CD4-positive, alpha-beta T cell (primary cell): ENCODE data around the gene CDC42EP4. TPM values are rescaled to one million over a fixed set of nuclear protein-coding genes. Genes with fewer than 3 reads are reported as not detected.

Experiments
- ATAC-seq: fragments of 200-7000 bp; cut with Tn5 transposase; one replicate; pipeline ENCODE4 v1.10.0; 2022; ENCODE audit warnings: mild to moderate bottlenecking; ENCODE audit not compliant: poor library complexity
- CTCF ChIA-PET: fragments of 350-600 bp; sonication (Branson Sonifier 250); formaldehyde crosslinking; loops from one replicate; lab custom pipeline; 2021; ENCODE audit warnings: antibody characterized with exemption, inconsistent platforms; lab: Charles Lee
- POLR2A ChIA-PET: fragments of 350-600 bp; sonication (Branson Sonifier 250); formaldehyde crosslinking; loops from one replicate; lab custom pipeline; 2021; ENCODE audit warnings: antibody characterized with exemption, inconsistent platforms; lab: Charles Lee
- DNase-seq, 14 experiments: peaks; one replicate each; pipeline ENCODE4 v3.0.0-alpha.2; 2013 to 2020; ENCODE audit warnings: mixed read lengths in 2 of 14
- H3K27ac ChIP-seq, 2 donors: one replicate each; pipeline versions ENCODE4 v1.5.1 to v1.7.0; 2013; ENCODE audit warnings: low read length in 2 of 2, low read depth in 1 of 2, mild to moderate bottlenecking in 1 of 2
- H3K27me3 ChIP-seq, 2 experiments: 1 replicate in 1 of 2; 2 replicates in 1 of 2; pipeline versions ENCODE4 v1.6.1 to v1.7.0; 2013; ENCODE audit warnings: low read length in 2 of 2, control low read depth in 1 of 2, mild to moderate bottlenecking in 1 of 2, moderate library complexity in 1 of 2; ENCODE audit not compliant: insufficient read depth in 2 of 2, control insufficient read depth in 1 of 2
- H3K36me3 ChIP-seq: one replicate; pipeline ENCODE4 v1.6.1; 2013; ENCODE audit warnings: low read length, control low read depth; ENCODE audit not compliant: insufficient read depth
- H3K4me1 ChIP-seq: one replicate; pipeline ENCODE4 v1.6.1; 2013; ENCODE audit warnings: low read length, control low read depth; ENCODE audit not compliant: insufficient read depth
- H3K4me3 ChIP-seq: one replicate; pipeline ENCODE4 v1.5.1; 2013; ENCODE audit warnings: mild to moderate bottlenecking, low read length, moderate library complexity
- H3K9me3 ChIP-seq, 2 experiments: 1 replicate in 1 of 2; 2 replicates in 1 of 2; pipeline versions ENCODE4 v1.6.1 to v1.7.0; 2013; ENCODE audit warnings: low read length in 2 of 2, mild to moderate bottlenecking in 2 of 2, control low read depth in 1 of 2, moderate library complexity in 1 of 2; ENCODE audit not compliant: control insufficient read depth in 1 of 2, insufficient read depth in 1 of 2
- H3K27ac Mint-ChIP-seq: one replicate; pipeline ENCODE4 v1.8.0; 2020; ENCODE audit warnings: mixed read lengths
- H3K27me3 Mint-ChIP-seq: one replicate; pipeline ENCODE4 v1.8.0; 2021; ENCODE audit warnings: mixed read lengths
- H3K36me3 Mint-ChIP-seq: one replicate; pipeline ENCODE4 v1.8.0; 2021; ENCODE audit warnings: low read depth, mixed read lengths
- H3K4me1 Mint-ChIP-seq: one replicate; pipeline ENCODE4 v1.8.0; 2021; ENCODE audit warnings: low read depth, mixed read lengths
- H3K4me3 Mint-ChIP-seq: one replicate; pipeline ENCODE4 v1.8.0; 2020; ENCODE audit warnings: mild to moderate bottlenecking, mixed read lengths
- H3K9me3 Mint-ChIP-seq: one replicate; pipeline ENCODE4 v1.8.0; 2020; ENCODE audit warnings: mixed read lengths
- CTCF ChIP-seq: fragments of 200-600 bp; IDR thresholded peaks from one replicate; pipeline ENCODE4 v1.8.0; 2022; ENCODE audit warnings: antibody characterized with exemption, mild to moderate bottlenecking
- intact Hi-C, 2 experiments: fragments of 100-400 bp; cut with DNase I in 1 of 2; cut with micrococcal nuclease in 1 of 2; formaldehyde crosslinking; loops; one replicate each; pipeline versions ENCODE4 v1.15.1 to v1.9.0; 2023 to 2025; cut with DNase I, micrococcal nuclease
- total RNA-seq, 174 experiments: library from RNA in 2 of 174; stranded (reverse) in 2 of 174; gene quantifications; one replicate each; pipeline ENCODE4 v1.2.3 and lab custom pipeline; 2021 to 2026

CDC42EP4 gene
- total RNA-seq, 2 experiments from 2014 or later: 2.9 to 3.5 TPM

GRCh38 chr17:73288534-73289302 lies 23.1 kb downstream of the CDC42EP4 start:
- Mint-ChIP-seq H3K4me1 (peaks cover 11% of the 10 kb centered on the region), H3K27ac (no peak overlapping the region), H3K27me3 (no peaks in the 10 kb centered on the region), H3K36me3 (no peaks in the 10 kb centered on the region), H3K9me3 (no peaks in the 10 kb centered on the region), H3K4me3 (no peak overlapping the region)
- DNase-seq (no peak), ATAC-seq (no peak)
- H3K4me3 ChIP-seq: no peak overlapping the region
- H3K27me3 ChIP-seq: no peaks in the 10 kb centered on the region
- H3K4me1 ChIP-seq: peaks cover 17% of the 10 kb centered on the region
- no peak for TF ChIP-seq CTCF
- ChIA-PET POLR2A (no interaction called here), CTCF (interaction anchor here (0.5 kb wide), 1 partner anchor 1784 kb away, joined by 3 read pairs; no protein-coding TSS in a partner anchor)
- H3K36me3 ChIP-seq: no peaks in the 10 kb centered on the region
- H3K9me3 ChIP-seq: no peaks in the 10 kb centered on the region
- H3K27ac ChIP-seq: no peak overlapping the region
- intact Hi-C loops: no loop called here

GRCh38 chr17:73286863-73287296 lies 24.9 kb downstream of the CDC42EP4 start:
- Mint-ChIP-seq H3K9me3 (no peaks in the 10 kb centered on the region), H3K36me3 (no peaks in the 10 kb centered on the region), H3K27me3 (no peaks in the 10 kb centered on the region), H3K4me3 (no peak overlapping the region), H3K4me1 (peaks cover 11% of the 10 kb centered on the region), H3K27ac (no peak overlapping the region)
- intact Hi-C loops: no loop called here
- H3K27ac ChIP-seq: no peak overlapping the region
- H3K27me3 ChIP-seq: no peaks in the 10 kb centered on the region
- CTCF ChIA-PET: no interaction called here
- no peak overlapping the region for H3K4me3 ChIP-seq
- DNase-seq (no peak), ATAC-seq (no peak)
- H3K4me1 ChIP-seq: peaks cover 16% of the 10 kb centered on the region
- POLR2A ChIA-PET: no interaction called here
- no peaks in the 10 kb centered on the region for H3K9me3 ChIP-seq
- no peak for TF ChIP-seq CTCF
- H3K36me3 ChIP-seq: no peaks in the 10 kb centered on the region

GRCh38 chr17:73285916-73286862 lies 25.6 kb downstream of the CDC42EP4 start:
- H3K36me3 ChIP-seq: no peaks in the 10 kb centered on the region
- intact Hi-C loops: no loop called here
- H3K27ac Mint-ChIP-seq: no peak overlapping the region
- ChIA-PET POLR2A (no interaction called here), CTCF (no interaction called here)
- no peaks in the 10 kb centered on the region for H3K27me3 Mint-ChIP-seq
- no peak for TF ChIP-seq CTCF
- no peak overlapping the region for H3K4me3 ChIP-seq
- H3K27ac ChIP-seq: no peak overlapping the region
- DNase-seq (no peak), ATAC-seq (no peak)
- H3K27me3 ChIP-seq: no peaks in the 10 kb centered on the region
- no peaks in the 10 kb centered on the region for H3K36me3 Mint-ChIP-seq
- H3K9me3 ChIP-seq: no peaks in the 10 kb centered on the region
- peaks cover 10% of the 10 kb centered on the region for H3K4me1 Mint-ChIP-seq
- no peaks in the 10 kb centered on the region for H3K9me3 Mint-ChIP-seq
- H3K4me1 ChIP-seq: peaks cover 9% of the 10 kb centered on the region
- no peak overlapping the region for H3K4me3 Mint-ChIP-seq
